ENCODE results near the gene ZGLP1.

GRCh38 chr19:10328558-10329429 lies 19.2 kb upstream of the ZGLP1 start:
- TF ChIP-seq BHLHE40 (IDR thresholded peaks at IDR 0.05; ENCODE audit: borderline replicate concordance), result no peak
- TF ChIP-seq SP1 (IDR thresholded peaks at IDR 0.05), result no peak
- no peak for TF ChIP-seq ELF4 (IDR thresholded peaks at IDR 0.05)
- no peak for TF ChIP-seq NFRKB (IDR thresholded peaks at IDR 0.05)
- no peak for TF ChIP-seq FOXA1 (IDR thresholded peaks at IDR 0.05)
- no peak for TF ChIP-seq CTBP1 (IDR thresholded peaks at IDR 0.05; ENCODE audit: borderline replicate concordance)

Data from HEK293T (cell line).